Progenitor cell of endocrine pancreas (in vitro differentiated cells): Measurements from ENCODE around the gene RCAN1. TPM values are rescaled to one million over a fixed set of nuclear protein-coding genes. Genes with fewer than 3 reads are reported as not detected.

Experiments used
- DNase-seq: peaks from one replicate; pipeline ENCODE4 v3.0.0; 2021; ENCODE audit warnings: low spot score; ENCODE audit not compliant: unreplicated experiment
- H3K27ac Mint-ChIP-seq: 2 replicates; pipeline ENCODE4 v1.8.0; 2021; ENCODE audit warnings: mild to moderate bottlenecking, moderate library complexity, mixed read lengths
- H3K27me3 Mint-ChIP-seq: 2 replicates; pipeline ENCODE4 v1.8.0; 2021; ENCODE audit warnings: mixed read lengths
- H3K36me3 Mint-ChIP-seq: 2 replicates; pipeline ENCODE4 v1.8.0; 2022; ENCODE audit warnings: mixed read lengths; ENCODE audit not compliant: insufficient read depth
- H3K4me1 Mint-ChIP-seq: 2 replicates; pipeline ENCODE4 v1.8.0; 2021; ENCODE audit warnings: low read depth, mixed read lengths
- H3K4me3 Mint-ChIP-seq: 2 replicates; pipeline ENCODE4 v1.8.0; 2021; ENCODE audit warnings: low read depth, mild to moderate bottlenecking, moderate library complexity, mixed read lengths
- H3K9me3 Mint-ChIP-seq: 2 replicates; pipeline ENCODE4 v1.8.0; 2021; ENCODE audit warnings: low read depth, mixed read lengths
- total RNA-seq: library from RNA; stranded (reverse); gene quantifications from 2 replicates; pipeline ENCODE4 v1.2.1, GENCODE V29; 2021
- TF ChIP-seq, protein P1 (sequence below): fragments of 200-600 bp; sonication (generic); IDR thresholded peaks from one replicate; pipeline ENCODE4 v1.5.0; 2021; ENCODE audit warnings: antibody characterized with exemption, mild to moderate bottlenecking; ENCODE audit not compliant: unreplicated experiment

RCAN1 gene
- total RNA-seq, 1 donor from 2014 or later = 11.6 TPM

DNA sequence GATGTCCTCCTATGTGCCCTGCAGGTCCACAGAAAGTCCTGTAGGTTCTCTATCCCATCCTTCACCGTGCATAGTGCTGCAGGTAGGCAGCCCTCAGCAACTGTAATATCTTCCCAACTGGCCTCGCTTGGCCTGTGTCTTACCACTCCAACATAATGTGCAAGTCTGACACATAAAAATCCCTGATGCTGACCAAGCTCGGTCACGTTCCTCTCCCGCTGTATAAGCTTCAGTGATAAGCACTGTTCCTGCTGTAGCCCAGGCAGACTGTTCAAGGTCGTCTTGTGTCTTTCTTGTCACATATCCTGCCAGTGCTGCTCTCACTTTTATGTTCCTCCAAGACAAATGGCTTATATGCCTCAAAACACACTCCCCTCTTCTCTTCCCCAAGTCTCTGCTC, 83.5 kb downstream of the RCAN1 start:
- Mint-ChIP-seq H3K4me1 (peaks cover 9% of the 10 kb centered on the region), H3K27ac (no peak overlapping the region)

DNA sequence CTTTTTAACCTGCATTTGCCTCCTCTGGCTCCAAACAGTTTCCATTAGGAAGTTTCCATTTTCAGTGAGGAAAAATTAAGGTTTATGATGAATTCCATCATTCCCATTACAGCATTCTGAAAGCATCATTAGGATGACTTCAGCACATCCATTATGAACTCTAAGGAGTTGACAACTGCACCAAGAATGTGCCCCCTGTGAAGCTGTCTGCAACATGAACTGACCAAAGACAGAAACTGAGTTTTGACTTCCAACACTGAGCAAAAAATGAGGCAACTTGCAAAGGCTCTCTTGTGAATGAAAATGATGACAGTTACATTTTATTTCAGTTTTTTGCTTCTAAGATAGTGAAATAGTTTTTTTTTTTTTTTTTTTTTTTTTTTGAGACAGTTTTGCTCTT, 84.7 kb downstream of the RCAN1 start:
- DNase-seq = no peak
- Mint-ChIP-seq H3K27me3 (no peaks in the 10 kb centered on the region), H3K4me3 (no peak overlapping the region), H3K4me1 (peaks cover 15% of the 10 kb centered on the region), H3K9me3 (peaks cover 4% of the 10 kb centered on the region), H3K27ac (no peak overlapping the region), H3K36me3 (no peaks in the 10 kb centered on the region)
- TF ChIP-seq, protein P1, sequence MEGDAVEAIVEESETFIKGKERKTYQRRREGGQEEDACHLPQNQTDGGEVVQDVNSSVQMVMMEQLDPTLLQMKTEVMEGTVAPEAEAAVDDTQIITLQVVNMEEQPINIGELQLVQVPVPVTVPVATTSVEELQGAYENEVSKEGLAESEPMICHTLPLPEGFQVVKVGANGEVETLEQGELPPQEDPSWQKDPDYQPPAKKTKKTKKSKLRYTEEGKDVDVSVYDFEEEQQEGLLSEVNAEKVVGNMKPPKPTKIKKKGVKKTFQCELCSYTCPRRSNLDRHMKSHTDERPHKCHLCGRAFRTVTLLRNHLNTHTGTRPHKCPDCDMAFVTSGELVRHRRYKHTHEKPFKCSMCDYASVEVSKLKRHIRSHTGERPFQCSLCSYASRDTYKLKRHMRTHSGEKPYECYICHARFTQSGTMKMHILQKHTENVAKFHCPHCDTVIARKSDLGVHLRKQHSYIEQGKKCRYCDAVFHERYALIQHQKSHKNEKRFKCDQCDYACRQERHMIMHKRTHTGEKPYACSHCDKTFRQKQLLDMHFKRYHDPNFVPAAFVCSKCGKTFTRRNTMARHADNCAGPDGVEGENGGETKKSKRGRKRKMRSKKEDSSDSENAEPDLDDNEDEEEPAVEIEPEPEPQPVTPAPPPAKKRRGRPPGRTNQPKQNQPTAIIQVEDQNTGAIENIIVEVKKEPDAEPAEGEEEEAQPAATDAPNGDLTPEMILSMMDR = no peak

More for the DNA sequence above, 83.5 kb downstream of the RCAN1 start:
- H3K9me3 Mint-ChIP-seq = peaks cover 4% of the 10 kb centered on the region
- no peaks in the 10 kb centered on the region for H3K36me3 Mint-ChIP-seq
- no peak for DNase-seq
- no peaks in the 10 kb centered on the region for H3K27me3 Mint-ChIP-seq
- no peak overlapping the region for H3K4me3 Mint-ChIP-seq
- TF ChIP-seq, protein P1 = no peak

DNA sequence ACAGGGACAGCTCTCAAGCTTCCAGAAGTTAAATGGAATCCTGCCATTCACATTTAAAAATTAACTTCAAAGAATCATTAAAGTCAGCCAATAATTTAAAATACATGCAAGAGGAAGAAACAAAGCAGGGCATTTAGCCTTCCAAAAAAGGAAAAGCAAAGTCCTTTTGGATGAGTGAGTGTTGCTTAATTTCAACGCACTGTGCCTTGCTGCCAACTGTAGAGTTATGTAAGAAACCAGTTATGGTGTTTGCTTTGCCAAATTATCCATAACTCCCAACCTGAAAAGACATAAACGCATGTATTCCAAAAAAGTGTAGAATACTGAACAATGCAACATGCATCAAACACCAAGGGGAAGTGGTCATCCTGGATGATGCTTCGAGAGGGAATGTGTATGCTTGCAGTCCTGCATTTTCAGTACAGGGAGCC, 86.8 kb downstream of the RCAN1 start:
- peak overlapping the region; percentile 15 for H3K27ac Mint-ChIP-seq

DNA sequence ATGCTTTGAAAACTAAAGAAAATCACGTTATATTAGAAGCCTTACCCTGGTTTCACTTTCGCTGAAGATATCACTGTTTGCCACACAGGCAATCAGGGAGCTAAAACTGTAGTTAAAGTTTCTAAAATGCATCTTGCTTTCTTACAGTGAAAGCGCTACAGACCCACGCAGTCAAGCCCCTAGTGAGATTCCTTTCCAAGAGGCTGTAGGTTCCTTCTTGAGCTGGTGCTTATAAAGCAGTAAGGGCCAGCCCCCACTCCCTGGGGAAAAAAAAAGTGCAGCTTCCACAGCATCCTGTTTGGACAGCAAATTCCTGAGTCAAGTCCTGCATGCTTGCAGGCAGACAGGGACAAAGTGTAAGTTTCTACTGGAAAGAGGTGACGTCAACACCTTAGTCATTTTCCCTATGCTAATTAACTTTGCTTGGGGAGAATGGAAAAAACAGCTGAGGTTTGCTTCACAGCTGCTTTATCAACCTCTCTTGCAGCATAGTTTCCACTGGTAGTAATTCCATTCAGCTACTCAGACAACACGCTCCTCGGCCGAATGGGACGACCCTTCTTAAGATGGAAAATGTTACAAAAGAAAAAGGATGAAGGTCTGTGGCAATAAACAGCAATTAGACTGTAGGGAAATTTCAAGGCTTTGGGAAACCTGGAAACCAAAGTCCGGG, 88.2 kb downstream of the RCAN1 start:
- Mint-ChIP-seq H3K4me1 (peaks cover 47% of the 10 kb centered on the region), H3K27me3 (peaks cover 5% of the 10 kb centered on the region), H3K9me3 (peaks cover 4% of the 10 kb centered on the region), H3K36me3 (no peaks in the 10 kb centered on the region), H3K27ac (peak overlapping the region; percentile 98), H3K4me3 (peak overlapping the region; percentile 57)
- TF ChIP-seq, protein P1 = no peak
- DNase-seq = peak; percentile 47

More for the DNA sequence above, 86.8 kb downstream of the RCAN1 start:
- Mint-ChIP-seq H3K9me3 (peaks cover 4% of the 10 kb centered on the region), H3K4me3 (no peak overlapping the region), H3K27me3 (peaks cover 5% of the 10 kb centered on the region), H3K36me3 (no peaks in the 10 kb centered on the region), H3K4me1 (peaks cover 35% of the 10 kb centered on the region)
- no peak for DNase-seq
- TF ChIP-seq, protein P1 = no peak

DNA sequence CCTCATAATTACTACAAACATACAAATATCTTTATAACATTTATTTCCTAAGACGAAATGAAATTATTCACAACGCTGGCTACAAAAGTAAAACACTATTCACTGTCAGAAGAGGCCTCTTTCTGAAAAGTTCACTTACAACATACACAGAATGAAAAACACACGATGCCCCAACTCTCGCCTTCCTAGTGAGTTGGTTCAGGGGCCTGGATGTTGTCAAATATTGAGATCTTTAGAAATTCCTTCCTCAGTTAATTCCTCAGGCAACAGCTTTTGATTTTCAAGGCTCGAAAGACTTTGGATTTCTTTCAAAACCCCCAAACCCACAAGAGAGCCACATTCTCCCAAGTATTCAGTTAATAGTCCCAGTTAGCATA, 88.7 kb downstream of the RCAN1 start:
- TF ChIP-seq, protein P1 = no peak
- peaks cover 4% of the 10 kb centered on the region for H3K9me3 Mint-ChIP-seq
- H3K27ac Mint-ChIP-seq = peak overlapping the region; percentile 98
- no peaks in the 10 kb centered on the region for H3K36me3 Mint-ChIP-seq
- H3K4me3 Mint-ChIP-seq = peak overlapping the region; percentile 57
- no peak for DNase-seq
- peaks cover 5% of the 10 kb centered on the region for H3K27me3 Mint-ChIP-seq
- peaks cover 52% of the 10 kb centered on the region for H3K4me1 Mint-ChIP-seq
